Thymus (tissue), 11 donors: ENCODE results near the gene KRTAP10-8. TPM values are rescaled to one million over a fixed set of nuclear protein-coding genes. Genes with fewer than 3 reads are reported as not detected.
"Not testable (repeated sequence)": the region's sequence is repeated elsewhere in the genome, so short reads cannot be mapped to it uniquely, and the experiment has no call there.

ENCODE experiments used
- DNase-seq, 9 donors: peaks; one replicate each; pipeline ENCODE4 v3.0.0-alpha.2; 2013; ENCODE audit warnings: low spot score in 9 of 9, low read depth in 6 of 9, missing footprints in 1 of 9
- H3K27ac ChIP-seq, 2 donors: one replicate each; pipeline ENCODE4 v1.5.1; 2013; ENCODE audit warnings: control low read depth in 1 of 2, low read depth in 1 of 2, low read length in 1 of 2, mild to moderate bottlenecking in 1 of 2, moderate library complexity in 1 of 2
- H3K27me3 ChIP-seq, 2 donors: one replicate each; pipeline ENCODE4 v1.5.1; 2013; ENCODE audit warnings: low read length in 1 of 2; ENCODE audit not compliant: control insufficient read depth in 2 of 2, insufficient read depth in 1 of 2
- H3K36me3 ChIP-seq, 2 donors: one replicate each; pipeline ENCODE4 v1.5.1; 2013; ENCODE audit warnings: low read length in 1 of 2, mild to moderate bottlenecking in 1 of 2, moderate library complexity in 1 of 2; ENCODE audit not compliant: control insufficient read depth in 2 of 2, insufficient read depth in 2 of 2
- H3K4me1 ChIP-seq, 2 donors: one replicate each; pipeline ENCODE4 v1.5.1; 2013; ENCODE audit warnings: low read length in 2 of 2; ENCODE audit not compliant: control insufficient read depth in 2 of 2, insufficient read depth in 2 of 2
- H3K4me3 ChIP-seq, 2 donors: one replicate each; pipeline ENCODE4 v1.5.1; 2013; ENCODE audit warnings: low read length in 2 of 2, control low read depth in 1 of 2, mild to moderate bottlenecking in 1 of 2
- H3K9me3 ChIP-seq, 2 donors: one replicate each; pipeline ENCODE4 v1.5.1; 2013; ENCODE audit warnings: low read length in 1 of 2, mild to moderate bottlenecking in 1 of 2; ENCODE audit not compliant: control insufficient read depth in 2 of 2, insufficient read depth in 1 of 2
- WGBS: extraction: QIAGEN DNeasy Blood & Tissue Kit; methylation state at CpG from one replicate; pipeline ENCODE4 v1.1.7; 2013; 5-methylcytosine and 5-hydroxymethylcytosine counted together
- polyA plus RNA-seq: library from polyadenylated mRNA; stranded (reverse); fragments of 200-250 nt; gene quantifications from one replicate; pipeline ENCODE4 v1.2.3, GENCODE V29; 2013
- total RNA-seq: library from RNA; stranded (reverse); fragments of 120-200 nt; gene quantifications from one replicate; pipeline ENCODE4 v1.2.4, GENCODE V29; 2013
- donor health status: healthy.

The KRTAP10-8 gene
- total and polyA plus RNA-seq, 2 donors = not detected

GRCh38 chr21:44578371-44579055 is 33.4 kb upstream of the KRTAP10-8 start:
- peaks cover 4 to 26% of the 10 kb centered on the region in 2 donors for H3K9me3 ChIP-seq
- H3K27me3 ChIP-seq = peaks cover 0 to 7% of the 10 kb centered on the region in 2 donors
- DNase-seq = no peak
- H3K36me3 ChIP-seq = no peaks in the 10 kb centered on the region
- WGBS = 95% methylated on average over 17 of the region's 17 CpGs
- H3K27ac ChIP-seq = no peak overlapping the region
- no peaks in the 10 kb centered on the region for H3K4me1 ChIP-seq
- H3K4me3 ChIP-seq = no peak overlapping the region

DNA sequence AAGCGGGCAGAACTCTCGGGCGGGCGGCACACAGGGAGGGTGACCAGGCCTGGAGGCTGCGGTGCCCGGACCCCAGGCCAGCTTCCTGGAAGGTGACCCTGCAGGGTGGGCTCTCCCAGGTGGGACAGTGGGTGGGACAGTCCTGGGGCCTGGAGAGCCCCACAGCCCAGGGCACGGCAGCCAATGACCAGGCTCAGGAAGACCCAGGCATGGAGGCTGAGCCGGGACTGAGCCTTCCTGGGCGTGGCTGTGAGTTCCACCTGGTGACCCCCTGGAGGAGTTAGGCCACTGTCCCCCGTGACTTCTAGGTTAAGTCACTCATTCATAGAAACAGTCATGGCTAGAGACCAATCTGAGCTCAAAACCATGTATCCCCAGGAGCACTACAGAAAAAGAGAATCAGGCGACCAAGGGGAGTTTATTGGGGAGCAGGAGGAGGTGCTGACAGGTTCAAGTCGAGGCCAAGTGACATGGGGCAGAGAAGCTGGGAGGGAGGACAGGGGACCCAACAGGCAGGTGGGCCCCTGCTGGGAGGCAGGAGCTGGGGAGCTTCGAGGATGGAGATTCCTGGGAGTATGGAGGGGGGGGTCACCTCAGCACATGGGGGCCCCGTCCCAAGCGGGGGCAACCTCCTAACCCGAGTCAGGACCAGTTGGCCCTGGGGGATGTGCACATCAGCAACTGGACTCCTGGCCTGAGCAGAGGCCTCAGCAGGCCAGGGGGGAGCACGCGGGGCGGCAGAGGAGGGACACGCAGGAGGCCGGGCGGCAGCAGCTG is 32.6 kb upstream of the KRTAP10-8 start:
- peaks cover 0 to 7% of the 10 kb centered on the region in 2 donors for H3K27me3 ChIP-seq
- WGBS = 84% methylated on average over 22 of the region's 22 CpGs
- no peak overlapping the region for H3K27ac ChIP-seq
- peaks cover 4 to 26% of the 10 kb centered on the region in 2 donors for H3K9me3 ChIP-seq
- no peak for DNase-seq
- H3K4me1 ChIP-seq = no peaks in the 10 kb centered on the region
- no peaks in the 10 kb centered on the region for H3K36me3 ChIP-seq
- no peak overlapping the region for H3K4me3 ChIP-seq

DNA sequence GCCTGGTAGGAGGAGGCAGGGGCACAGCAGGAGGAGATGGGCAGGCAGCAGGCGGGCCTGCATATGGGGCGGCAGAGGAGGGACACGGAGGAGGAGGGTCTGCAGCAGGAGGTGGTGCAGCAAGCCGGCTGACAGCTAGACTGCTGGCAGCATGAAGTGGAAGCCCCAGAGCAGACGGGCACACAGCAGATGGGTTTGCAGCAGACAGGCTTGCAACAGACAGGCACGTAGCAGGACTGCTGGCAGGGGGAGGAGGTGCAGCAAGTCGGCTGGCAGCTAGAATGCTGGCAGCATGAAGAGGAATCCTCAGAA is 32.1 kb upstream of the KRTAP10-8 start:
- H3K4me3 ChIP-seq = no peak overlapping the region

GRCh38 chr21:44580231-44580821 is 31.6 kb upstream of the KRTAP10-8 start, which contains the start of gene KRTAP10-5:
Gene KRTAP10-5 (minus strand): TSS chr21:44580604. CDS start chr21:44580578, 26 bp downstream.
- H3K27ac ChIP-seq, H3K4me3 ChIP-seq, H3K4me1 ChIP-seq, H3K36me3 ChIP-seq, DNase-seq, H3K27me3 ChIP-seq: not testable (repeated sequence)
- peaks cover 4 to 26% of the 10 kb centered on the region in 2 donors for H3K9me3 ChIP-seq
- 58% methylated on average over 19 of the region's 19 CpGs for WGBS

More for the DNA sequence above, 32.1 kb upstream of the KRTAP10-8 start:
- Histone ChIP-seq H3K9me3 (peaks cover 4 to 26% of the 10 kb centered on the region in 2 donors), H3K4me1 (no peaks in the 10 kb centered on the region), H3K36me3 (no peaks in the 10 kb centered on the region), H3K27me3 (peaks cover 0 to 6% of the 10 kb centered on the region in 2 donors), H3K27ac (no peak overlapping the region)
- WGBS = 80% methylated on average over 7 of the region's 7 CpGs
- DNase-seq = no peak

GRCh38 chr21:44581158-44581557 is 30.7 kb upstream of the KRTAP10-8 start:
- no peak overlapping the region for H3K27ac ChIP-seq
- no peak overlapping the region for H3K4me3 ChIP-seq
- no peaks in the 10 kb centered on the region for H3K36me3 ChIP-seq
- H3K4me1 ChIP-seq = no peaks in the 10 kb centered on the region
- 88% methylated on average over 3 of the region's 3 CpGs for WGBS
- H3K9me3 ChIP-seq = peaks cover 4 to 26% of the 10 kb centered on the region in 2 donors
- H3K27me3 ChIP-seq = peaks cover 0 to 2% of the 10 kb centered on the region in 2 donors
- DNase-seq = no peak

DNA sequence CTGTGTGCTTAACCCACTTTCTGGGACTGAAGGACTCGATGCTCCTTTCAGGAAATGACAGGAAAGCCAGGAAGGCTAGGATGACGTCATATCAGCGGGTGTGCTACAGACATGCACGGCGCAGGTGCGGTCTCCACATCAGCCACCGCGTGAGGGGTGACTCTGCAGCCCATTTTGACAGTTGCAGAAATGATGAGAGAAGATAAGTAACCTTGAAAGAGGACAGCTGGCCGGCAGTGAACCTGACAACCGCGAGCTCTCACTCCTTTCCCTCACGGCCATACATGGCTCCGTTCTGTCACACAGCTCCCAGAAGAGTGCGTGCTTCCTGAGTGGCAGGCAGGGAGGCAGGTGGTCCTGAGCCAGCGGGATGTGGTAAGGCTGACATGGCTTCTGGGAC is 29.8 kb upstream of the KRTAP10-8 start:
- WGBS = 83% methylated on average over 15 of the region's 15 CpGs
- no peaks in the 10 kb centered on the region for H3K4me1 ChIP-seq
- DNase-seq = no peak
- H3K27me3 ChIP-seq = peaks cover 0 to 2% of the 10 kb centered on the region in 2 donors
- no peak overlapping the region for H3K4me3 ChIP-seq
- H3K9me3 ChIP-seq = peaks cover 3 to 26% of the 10 kb centered on the region in 2 donors
- no peak overlapping the region for H3K27ac ChIP-seq
- H3K36me3 ChIP-seq = no peaks in the 10 kb centered on the region

DNA sequence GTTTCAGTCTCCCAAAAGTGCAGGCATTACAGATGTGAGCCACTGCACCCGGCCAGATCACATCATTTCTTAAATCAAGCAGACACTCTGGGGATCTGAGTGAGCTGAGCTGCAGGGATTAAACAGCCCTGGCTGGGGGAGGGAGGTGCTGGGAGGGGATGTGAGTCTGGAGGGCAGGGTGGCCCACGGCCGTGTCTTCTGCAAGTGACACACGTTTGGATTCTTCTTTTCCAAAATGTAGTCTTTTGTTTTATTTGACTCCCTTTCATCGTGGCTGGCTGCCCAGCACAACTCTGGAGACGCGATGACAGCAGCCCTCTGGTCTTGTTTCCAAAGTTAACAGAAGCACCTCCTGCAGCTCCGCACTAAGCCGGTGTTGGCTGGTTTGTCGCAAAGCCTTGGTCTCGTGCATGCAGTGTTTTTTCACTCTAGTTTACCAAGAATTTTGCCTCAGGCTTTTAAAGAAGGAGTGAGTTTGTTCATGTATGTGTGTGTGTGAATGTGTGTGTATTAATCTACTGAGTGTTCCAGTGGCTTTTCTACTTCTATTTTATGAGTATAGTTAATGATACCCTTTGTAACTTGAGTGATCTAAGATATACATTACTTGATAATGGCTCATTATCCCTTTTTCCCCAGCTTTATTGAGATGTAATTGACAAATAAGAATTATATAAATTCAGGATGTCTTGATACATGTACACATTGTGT is 28.6 kb upstream of the KRTAP10-8 start:
- Histone ChIP-seq H3K36me3 (no peaks in the 10 kb centered on the region), H3K27me3 (peaks cover 0 to 2% of the 10 kb centered on the region in 2 donors), H3K27ac (no peak overlapping the region), H3K4me1 (no peaks in the 10 kb centered on the region), H3K9me3 (peaks cover 3 to 26% of the 10 kb centered on the region in 2 donors), H3K4me3 (no peak overlapping the region)
- DNase-seq = no peak
- 55% methylated on average over 11 of the region's 11 CpGs for WGBS

- Histone ChIP-seq H3K9me3 (peaks cover 3 to 24% of the 10 kb centered on the region in 2 donors), H3K27ac (no peak overlapping the region), H3K36me3 (no peaks in the 10 kb centered on the region), H3K4me1 (no peaks in the 10 kb centered on the region), H3K4me3 (no peak overlapping the region), H3K27me3 (peaks cover 0 to 2% of the 10 kb centered on the region in 2 donors)
- DNase-seq = no peak
- WGBS = 80% methylated on average over 6 of the region's 6 CpGs
These were observed 28.1 kb upstream of the KRTAP10-8 start for GRCh38 chr21:44583800-44584147.
